Lower lobe of right lung (tissue), 2 donors: ENCODE measurements around the gene FAAP100. TPM values are rescaled to one million over a fixed set of nuclear protein-coding genes. Genes with fewer than 3 reads are reported as not detected.

Experiments used
- ATAC-seq, 2 donors: fragments of 200-7000 bp; cut with Tn5 transposase; one replicate each; pipeline ENCODE4 v1.9.1; 2020 to 2022; ENCODE audit warnings: mild to moderate bottlenecking in 2 of 2, moderate library complexity in 2 of 2
- DNase-seq: peaks from one replicate; pipeline ENCODE4 v3.0.0-alpha.2; 2020
- H3K27ac ChIP-seq: fragments of 200-600 bp; one replicate; pipeline ENCODE4 v1.8.0; 2022
- H3K27me3 ChIP-seq: fragments of 200-600 bp; one replicate; pipeline ENCODE4 v1.8.0; 2022; ENCODE audit warnings: low read depth
- H3K36me3 ChIP-seq: fragments of 200-600 bp; one replicate; pipeline ENCODE4 v1.8.0; 2022; ENCODE audit warnings: mild to moderate bottlenecking
- H3K4me1 ChIP-seq: fragments of 200-600 bp; one replicate; pipeline ENCODE4 v1.8.0; 2022
- H3K4me3 ChIP-seq: fragments of 200-600 bp; one replicate; pipeline ENCODE4 v1.8.0; 2022; ENCODE audit warnings: mild to moderate bottlenecking
- H3K9me3 ChIP-seq: fragments of 200-600 bp; one replicate; pipeline ENCODE4 v1.8.0; 2022
- intact Hi-C: fragments of 100-400 bp; cut with DNase I; formaldehyde crosslinking; loops from one replicate; pipeline ENCODE4 v1.11.0; 2022
- total RNA-seq: library from RNA; stranded (reverse); fragmentation: NEBNext Ultra II Directional; extraction: Animal tissue kit (Norgen Biotek cat#: 25700); gene quantifications from one replicate; pipeline ENCODE4 v1.2.1, GENCODE V29; 2021
- TF ChIP-seq, protein P1 (sequence below): fragments of 200-600 bp; IDR thresholded peaks from one replicate; pipeline ENCODE4 v1.8.0; 2022; ENCODE audit warnings: antibody characterized with exemption, mild to moderate bottlenecking
- donor health status: DM: no; HTN: yes; CAD: no; lungs with severe emphysema.

FAAP100 gene
- total RNA-seq, 1 donor from 2014 or later: 26.0 TPM

GRCh38 chr17:81546906-81547613 lies 5.1 kb downstream of the FAAP100 start:
- Histone ChIP-seq H3K4me3 (no peak overlapping the region), H3K4me1 (peaks cover 13% of the 10 kb centered on the region), H3K27ac (no peak overlapping the region), H3K36me3 (peaks cover 78% of the 10 kb centered on the region), H3K9me3 (no peaks in the 10 kb centered on the region), H3K27me3 (no peaks in the 10 kb centered on the region)
- intact Hi-C loops: no loop called here
- no peak for DNase-seq
- TF ChIP-seq, protein P1, sequence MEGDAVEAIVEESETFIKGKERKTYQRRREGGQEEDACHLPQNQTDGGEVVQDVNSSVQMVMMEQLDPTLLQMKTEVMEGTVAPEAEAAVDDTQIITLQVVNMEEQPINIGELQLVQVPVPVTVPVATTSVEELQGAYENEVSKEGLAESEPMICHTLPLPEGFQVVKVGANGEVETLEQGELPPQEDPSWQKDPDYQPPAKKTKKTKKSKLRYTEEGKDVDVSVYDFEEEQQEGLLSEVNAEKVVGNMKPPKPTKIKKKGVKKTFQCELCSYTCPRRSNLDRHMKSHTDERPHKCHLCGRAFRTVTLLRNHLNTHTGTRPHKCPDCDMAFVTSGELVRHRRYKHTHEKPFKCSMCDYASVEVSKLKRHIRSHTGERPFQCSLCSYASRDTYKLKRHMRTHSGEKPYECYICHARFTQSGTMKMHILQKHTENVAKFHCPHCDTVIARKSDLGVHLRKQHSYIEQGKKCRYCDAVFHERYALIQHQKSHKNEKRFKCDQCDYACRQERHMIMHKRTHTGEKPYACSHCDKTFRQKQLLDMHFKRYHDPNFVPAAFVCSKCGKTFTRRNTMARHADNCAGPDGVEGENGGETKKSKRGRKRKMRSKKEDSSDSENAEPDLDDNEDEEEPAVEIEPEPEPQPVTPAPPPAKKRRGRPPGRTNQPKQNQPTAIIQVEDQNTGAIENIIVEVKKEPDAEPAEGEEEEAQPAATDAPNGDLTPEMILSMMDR: no peak
- ATAC-seq: no peak

GRCh38 chr17:81545160-81545949 lies 6.8 kb downstream of the FAAP100 start:
- ATAC-seq (no peak), DNase-seq (no peak)
- Histone ChIP-seq H3K27ac (no peak overlapping the region), H3K36me3 (peaks cover 88% of the 10 kb centered on the region), H3K9me3 (no peaks in the 10 kb centered on the region), H3K4me3 (no peak overlapping the region), H3K4me1 (no peaks in the 10 kb centered on the region), H3K27me3 (no peaks in the 10 kb centered on the region)
- TF ChIP-seq, protein P1: no peak
- intact Hi-C loops: no loop called here

- no peak for ATAC-seq
- Histone ChIP-seq H3K4me1 (no peaks in the 10 kb centered on the region), H3K27ac (no peak overlapping the region), H3K36me3 (peaks cover 88% of the 10 kb centered on the region), H3K9me3 (no peaks in the 10 kb centered on the region), H3K27me3 (no peaks in the 10 kb centered on the region), H3K4me3 (no peak overlapping the region)
- DNase-seq: no peak
- intact Hi-C loops: no loop called here
- TF ChIP-seq, protein P1: no peak
These were observed 7.7 kb downstream of the FAAP100 start for GRCh38 chr17:81544281-81544974.

DNA sequence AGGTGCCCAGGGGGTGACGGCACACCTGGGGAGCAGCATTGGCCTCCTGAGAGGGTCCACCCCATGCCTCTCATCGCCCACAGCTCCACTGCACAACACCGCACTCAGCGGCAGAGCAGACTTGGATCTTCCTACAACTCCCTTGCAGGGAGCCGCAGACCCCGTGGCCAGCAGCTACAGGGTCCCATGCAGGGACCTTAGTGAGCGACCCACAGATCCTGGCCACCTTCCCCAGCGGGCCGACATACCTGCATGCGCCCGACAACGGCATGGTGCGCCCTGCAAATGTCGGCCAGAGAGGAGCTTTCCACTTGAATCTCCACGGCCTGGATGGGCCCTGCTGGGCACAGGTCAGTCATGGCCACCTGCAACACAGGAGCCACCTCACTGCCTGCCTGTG lies 8.4 kb downstream of the FAAP100 start:
- intact Hi-C loops: no loop called here
- no peak for DNase-seq
- Histone ChIP-seq H3K36me3 (peaks cover 86% of the 10 kb centered on the region), H3K27ac (no peak overlapping the region), H3K27me3 (no peaks in the 10 kb centered on the region), H3K4me1 (no peaks in the 10 kb centered on the region), H3K9me3 (no peaks in the 10 kb centered on the region), H3K4me3 (no peak overlapping the region)
- TF ChIP-seq, protein P1: no peak
- ATAC-seq: no peak

DNA sequence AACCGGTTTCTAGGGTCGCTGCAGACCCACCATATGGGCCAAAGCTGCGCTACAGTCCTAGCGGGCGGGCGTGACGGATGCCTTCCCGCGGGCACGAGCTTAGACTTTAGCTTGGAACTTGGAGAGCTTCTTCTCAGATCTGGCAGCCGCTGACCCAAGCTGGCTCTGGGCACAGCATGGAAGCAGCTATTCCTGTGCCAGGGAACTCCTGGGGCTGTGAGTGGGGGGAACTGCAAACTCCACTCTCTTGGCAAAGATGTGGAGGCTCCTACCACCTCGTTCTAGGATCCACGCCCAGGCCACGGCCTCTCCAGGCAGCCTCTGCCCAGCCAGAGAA lies 8.8 kb downstream of the FAAP100 start:
- no peak for DNase-seq
- no peak overlapping the region for H3K4me3 ChIP-seq
- H3K4me1 ChIP-seq: no peaks in the 10 kb centered on the region
- no peaks in the 10 kb centered on the region for H3K9me3 ChIP-seq
- peaks cover 85% of the 10 kb centered on the region for H3K36me3 ChIP-seq
- intact Hi-C loops: no loop called here
- no peak for ATAC-seq
- TF ChIP-seq, protein P1: no peak
- no peaks in the 10 kb centered on the region for H3K27me3 ChIP-seq
- H3K27ac ChIP-seq: no peak overlapping the region
